H1 (cell line): ENCODE measurements around the gene GSTM2. TPM values are rescaled to one million over a fixed set of nuclear protein-coding genes. Genes with fewer than 3 reads are reported as not detected.
A peak's percentile ranks its signal among the peaks of the same experiment; 100 is the strongest.

Experiments used
- CTCF ChIA-PET: fragments of 300-600 bp; sonication (Branson Sonifier 250); formaldehyde crosslinking; loops from one replicate; lab custom pipeline; 2021; ENCODE audit not compliant: partially characterized antibody; lab: Charles Lee
- POLR2A ChIA-PET: fragments of 300-600 bp; sonication (Branson Sonifier 250); formaldehyde crosslinking; loops from one replicate; lab custom pipeline; 2021; ENCODE audit warnings: inconsistent platforms; ENCODE audit not compliant: partially characterized antibody; lab: Charles Lee
- DNase-seq, 2 experiments: peaks; one replicate each; pipeline versions ENCODE4 v3.0.0 to v3.0.0-alpha.2; 2010 to 2022; ENCODE audit warnings: low spot score in 2 of 2, low read depth in 1 of 2, mixed read lengths in 1 of 2
- FAIRE-seq: peaks from 2 replicates; lab custom pipeline; 2011; peaks lifted over from hg19 to GRCh38; lab: Jason Lieb, UNC
- H2AFZ ChIP-seq: 2 replicates; pipeline ENCODE4 v1.8.1; 2012; ENCODE audit warnings: low read length, inconsistent platforms
- H2AK5ac ChIP-seq: 2 replicates; pipeline ENCODE4 v1.6.1; 2013; ENCODE audit warnings: low read depth, low read length
- H2BK120ac ChIP-seq: replicated peaks from 2 replicates; pipeline ENCODE3; 2013; ENCODE audit warnings: low read depth, low read length, inconsistent platforms
- H2BK12ac ChIP-seq: 2 replicates; pipeline ENCODE4 v1.6.1; 2013; ENCODE audit warnings: low read depth, low read length
- H2BK15ac ChIP-seq: 2 replicates; pipeline ENCODE4 v1.6.1; 2013; ENCODE audit warnings: low read length
- H2BK20ac ChIP-seq: 2 replicates; pipeline ENCODE4 v1.6.1; 2013; ENCODE audit warnings: low read length
- H2BK5ac ChIP-seq: 2 replicates; pipeline ENCODE4 v1.6.1; 2013; ENCODE audit warnings: low read depth, low read length
- H3K14ac ChIP-seq: 2 replicates; pipeline ENCODE4 v1.6.1; 2013; ENCODE audit warnings: inconsistent platforms; ENCODE audit not compliant: insufficient read length
- H3K18ac ChIP-seq: 2 replicates; pipeline ENCODE4 v1.6.1; 2013; ENCODE audit warnings: low read length; ENCODE audit errors: extremely low read depth
- H3K23ac ChIP-seq: 2 replicates; pipeline ENCODE4 v1.6.1; 2013; ENCODE audit warnings: inconsistent platforms; ENCODE audit not compliant: insufficient read length
- H3K23me2 ChIP-seq: 2 replicates; pipeline ENCODE4 v1.6.1; 2013; ENCODE audit warnings: low read depth, low read length
- H3K27ac ChIP-seq: 2 replicates; pipeline ENCODE4 v1.6.1; 2011; ENCODE audit warnings: low read depth, low read length, inconsistent platforms
- H3K27me3 ChIP-seq, 4 experiments: replicated peaks in 1 of 4; 1 replicate in 1 of 4; 2 replicates in 3 of 4; pipeline versions ENCODE4 v1.6.1 to v1.8.1; 2011 to 2013; ENCODE audit warnings: low read length in 3 of 4, mild to moderate bottlenecking in 3 of 4, inconsistent platforms in 2 of 4, mixed read lengths in 2 of 4, moderate library complexity in 1 of 4; ENCODE audit not compliant: control insufficient read depth in 3 of 4, insufficient read depth in 3 of 4; ENCODE audit errors: extremely low read depth in 1 of 4
- H3K36me3 ChIP-seq, 4 experiments: 2 replicates each; pipeline versions ENCODE4 v1.6.1 to v1.8.1; 2011 to 2013; ENCODE audit warnings: mild to moderate bottlenecking in 4 of 4, low read length in 3 of 4, moderate library complexity in 2 of 4, control low read depth in 1 of 4, inconsistent platforms in 1 of 4; ENCODE audit not compliant: insufficient read depth in 4 of 4, control insufficient read depth in 2 of 4
- H3K4ac ChIP-seq: replicated peaks from 2 replicates; pipeline ENCODE3; 2013; ENCODE audit warnings: low read length, low read depth, mixed read lengths, inconsistent platforms; ENCODE audit not compliant: insufficient read length
- H3K4me1 ChIP-seq, 4 experiments: replicated peaks in 1 of 4; 1 replicate in 1 of 4; 2 replicates in 3 of 4; pipeline versions ENCODE4 v1.6.1 to v1.8.1; 2011 to 2013; ENCODE audit warnings: low read length in 3 of 4, inconsistent platforms in 2 of 4, mixed read lengths in 1 of 4; ENCODE audit not compliant: insufficient read depth in 4 of 4, control insufficient read depth in 3 of 4
- H3K4me2 ChIP-seq, 2 experiments: 2 replicates each; pipeline versions ENCODE4 v1.6.1 to v1.8.1; 2011 to 2013; ENCODE audit warnings: low read depth in 2 of 2, low read length in 2 of 2, control low read depth in 1 of 2, inconsistent platforms in 1 of 2, mild to moderate bottlenecking in 1 of 2; ENCODE audit not compliant: insufficient read depth in 1 of 2
- H3K4me3 ChIP-seq, 4 experiments: fragments of 200-600, 300-600 bp in 1 of 4; sonication (generic), shearing (Covaris generic), sonication (Bioruptor Twin) in 1 of 4; 2 replicates each; pipeline versions ENCODE4 v1.5.1 to v1.8.1; 2011 to 2016; ENCODE audit warnings: low read length in 4 of 4, low read depth in 3 of 4, control low read depth in 2 of 4, inconsistent platforms in 2 of 4, mild to moderate bottlenecking in 2 of 4, mixed read lengths in 1 of 4, moderate library complexity in 1 of 4; ENCODE audit not compliant: insufficient read depth in 2 of 4; ENCODE audit errors: extremely low read depth in 1 of 4
- H3K56ac ChIP-seq: replicated peaks from 2 replicates; pipeline ENCODE3; 2013; ENCODE audit warnings: low read depth, mild to moderate bottlenecking, mixed read lengths, low read length, inconsistent platforms; ENCODE audit not compliant: insufficient read length
- H3K79me1 ChIP-seq: 2 replicates; pipeline ENCODE4 v1.6.1; 2013; ENCODE audit warnings: low read depth, low read length, control low read depth
- H3K79me2 ChIP-seq, 2 experiments: 2 replicates each; pipeline versions ENCODE4 v1.6.1 to v1.8.1; 2012 to 2013; ENCODE audit warnings: low read length in 2 of 2, mild to moderate bottlenecking in 2 of 2, inconsistent platforms in 1 of 2; ENCODE audit not compliant: insufficient read depth in 2 of 2, control insufficient read depth in 1 of 2
- H3K9ac ChIP-seq, 4 experiments: replicated peaks in 1 of 4; 1 replicate in 1 of 4; 2 replicates in 3 of 4; pipeline versions ENCODE4 v1.6.1 to v1.8.1; 2011 to 2013; ENCODE audit warnings: low read depth in 3 of 4, low read length in 3 of 4, control low read depth in 2 of 4, mild to moderate bottlenecking in 2 of 4, moderate library complexity in 2 of 4, inconsistent platforms in 1 of 4; ENCODE audit errors: extremely low read depth in 1 of 4
- H3K9me3 ChIP-seq, 2 experiments: 2 replicates each; pipeline versions ENCODE4 v1.6.1 to v1.8.1; 2012 to 2013; ENCODE audit warnings: mild to moderate bottlenecking in 2 of 2, moderate library complexity in 2 of 2, control low read depth in 1 of 2, inconsistent platforms in 1 of 2, low read depth in 1 of 2, low read length in 1 of 2, mixed read lengths in 1 of 2; ENCODE audit not compliant: insufficient read depth in 2 of 2
- H4K20me1 ChIP-seq, 2 experiments: replicated peaks in 1 of 2; 2 replicates each; pipeline versions ENCODE3 to v1.8.1; 2011 to 2013; ENCODE audit warnings: inconsistent platforms in 2 of 2, low read length in 2 of 2, mild to moderate bottlenecking in 1 of 2; ENCODE audit not compliant: insufficient read depth in 2 of 2, control insufficient read depth in 1 of 2
- H4K5ac ChIP-seq: 2 replicates; pipeline ENCODE4 v1.6.1; 2013; ENCODE audit warnings: low read length, low read depth, mixed read lengths, inconsistent platforms; ENCODE audit not compliant: insufficient read length
- H4K8ac ChIP-seq: 2 replicates; pipeline ENCODE4 v1.8.0; 2013; ENCODE audit warnings: mild to moderate bottlenecking, moderate library complexity, low read length, inconsistent platforms; ENCODE audit not compliant: insufficient read depth; ENCODE audit errors: extremely low read depth
- H4K91ac ChIP-seq: replicated peaks from 2 replicates; pipeline ENCODE3; 2013; ENCODE audit warnings: low read length, mixed read lengths, inconsistent platforms; ENCODE audit not compliant: insufficient read length
- CTCF ChIP-seq, 3 experiments: IDR thresholded peaks; 1 replicate in 2 of 3; 2 replicates in 1 of 3; pipeline versions ENCODE4 v1.5.1 to v1.6.1; 2011; ENCODE audit warnings: low read length in 3 of 3, mild to moderate bottlenecking in 3 of 3, inconsistent platforms in 2 of 3, low read depth in 1 of 3, moderate library complexity in 1 of 3; ENCODE audit not compliant: insufficient read depth in 1 of 3; ENCODE audit errors: control extremely low read depth in 1 of 3
- GABPA ChIP-seq: IDR thresholded peaks from 2 replicates; pipeline ENCODE4 v1.6.1; 2011; ENCODE audit warnings: mild to moderate bottlenecking, low read length, moderate library complexity, borderline replicate concordance; ENCODE audit not compliant: insufficient read depth
- HDAC2 ChIP-seq, 2 experiments: fragments of 300-600 bp in 1 of 2; sonication (generic) in 1 of 2; IDR thresholded peaks; 2 replicates each; pipeline ENCODE4 v1.6.1; 2011 to 2012; ENCODE audit warnings: low read depth in 2 of 2, low read length in 2 of 2, mild to moderate bottlenecking in 2 of 2, moderate library complexity in 2 of 2, borderline replicate concordance in 1 of 2, inconsistent platforms in 1 of 2
- RAD21 ChIP-seq, 2 experiments: IDR thresholded peaks in 1 of 2; conservative IDR thresholded peaks in 1 of 2; 2 replicates each; pipeline ENCODE4 v1.6.1; 2011; ENCODE audit warnings: low read depth in 2 of 2, low read length in 2 of 2, improper control_type of control experiment in 1 of 2, inconsistent platforms in 1 of 2, mild to moderate bottlenecking in 1 of 2, moderate library complexity in 1 of 2
- TBP ChIP-seq: IDR thresholded peaks from 2 replicates; pipeline ENCODE4 v1.6.1; 2011; ENCODE audit warnings: low read depth, low read length, improper control_type of control experiment
- YY1 ChIP-seq: IDR thresholded peaks from 2 replicates; pipeline ENCODE4 v1.6.1; 2011; ENCODE audit warnings: low read depth, mild to moderate bottlenecking, low read length
- WGBS, 2 experiments: shearing (Covaris generic) in 1 of 2; methylation state at CpG; one replicate each; pipeline versions ENCODE4 v1.1.6 to v1.1.7; 2013 to 2015; ENCODE audit warnings: low lambda C conversion rate in 2 of 2, mixed read lengths in 2 of 2, inconsistent platforms in 1 of 2, low coverage in 1 of 2, missing lambda C conversion rate in 1 of 2; ENCODE audit not compliant: insufficient replicate concordance in 2 of 2, insufficient coverage in 1 of 2, insufficient read length in 1 of 2; ENCODE audit errors: extremely low coverage in 1 of 2, missing lambda C conversion rate in 1 of 2; 5-methylcytosine and 5-hydroxymethylcytosine counted together
- polyA plus RNA-seq, 7 experiments: library from polyadenylated mRNA; depleted of rRNA in 3 of 7; stranded (reverse) in 5 of 7; unstranded in 2 of 7; fragments of >200 nt in 5 of 7; fragments of 200-250 nt in 2 of 7; gene quantifications; 1 replicate in 5 of 7; 2 replicates in 1 of 7; 4 replicates in 1 of 7; pipeline versions ENCODE4 v1.2.1 to v1.2.3, GENCODE V29; 2011 to 2013; ENCODE audit warnings: missing spikeins in 2 of 7, mixed read lengths in 2 of 7
- total RNA-seq: library from RNA; stranded (reverse); fragmentation: NEBNext Ultra II Directional; extraction: Animal tissue kit (Norgen Biotek cat#: 25700); gene quantifications from 2 replicates; pipeline ENCODE4 v1.2.1, GENCODE V29; 2021

Gene GSTM2
- total and polyA plus RNA-seq, 2 of the 8 experiments (the other 6 are each of a cell fraction or from before 2014, with no cell fraction given): 9.6 to 23.1 TPM

DNA sequence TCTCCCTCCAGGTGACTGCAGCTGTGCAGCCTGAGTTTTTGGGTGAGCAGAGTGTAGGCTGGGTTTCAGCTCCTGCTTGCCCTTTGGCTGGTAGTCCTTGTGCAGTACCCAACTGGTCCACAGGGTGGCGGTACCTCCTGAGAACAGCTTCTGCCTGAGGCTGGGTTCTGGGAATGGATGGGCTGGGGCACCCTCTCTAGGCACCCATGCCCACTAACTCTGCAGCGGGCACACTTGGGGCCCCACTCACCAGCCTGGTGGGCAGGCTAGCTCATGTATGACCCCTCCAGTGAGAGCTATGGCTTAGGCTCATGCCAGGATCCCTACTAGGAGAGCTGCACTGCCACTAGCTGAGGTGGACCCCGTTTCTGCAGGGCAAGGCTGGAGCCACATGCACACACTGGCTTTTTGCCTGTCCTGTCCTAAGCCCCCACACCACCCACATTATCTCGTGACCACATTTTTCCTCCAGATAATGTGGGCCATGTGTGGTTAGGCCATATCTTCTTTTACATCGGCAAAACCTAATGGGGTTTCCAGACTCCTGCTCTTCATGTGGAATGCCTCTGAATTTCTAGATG is 27.5 kb upstream of the GSTM2 start:
- peak in 1 of 2 experiments; percentile 100 for DNase-seq
- 0 out of 2 replicates have a peak overlapping the region, but pooled peaks have one; percentile 50 for H2BK12ac ChIP-seq
- no peaks in the 10 kb centered on the region for H3K9me3 ChIP-seq
- H3K4me3 ChIP-seq: no peak overlapping the region
- no peaks in the 10 kb centered on the region for H4K20me1 ChIP-seq
- no peak overlapping the region for H3K4me2 ChIP-seq
- no peak overlapping the region for H3K18ac ChIP-seq
- ChIA-PET POLR2A (interaction anchor here (1.0 to 4.5 kb wide), 8 partner anchors 9 to 129 kb away, joined by 3 to 18 read pairs (median 4); partner anchors contain the start of genes AMPD2, GNAI3, GNAT2 and GSTM4), CTCF (interaction anchor here (0.5 to 10.7 kb wide), 83 partner anchors 10 to 528 kb away, joined by 3 to 293 read pairs (median 6); partner anchors contain the start of genes AHCYL1, CYB561D1, EPS8L3 and GNAI3)
- TF ChIP-seq HDAC2 (IDR thresholded peaks at IDR 0.05; ENCODE audit: borderline replicate concordance in 1 of 2, low read depth in 2 of 2, low read length in 2 of 2) (no peak), RAD21 (IDR thresholded peaks at IDR 0.05 in 1 of 2, conservative IDR thresholded peaks at IDR 0.05 in 1 of 2; ENCODE audit: low read depth in 2 of 2, low read length in 2 of 2) (peak; percentile 77 to 84), YY1 (peak; percentile 30; the same call in 1 of the 2 replicates), GABPA (peak; percentile 26; the same call in 1 of the 2 replicates), TBP (no peak), CTCF (IDR thresholded peaks at IDR 0.05; ENCODE audit: control extremely low read depth in 1 of 3, insufficient read depth in 1 of 3, low read depth in 1 of 3, low read length in 3 of 3) (peak; percentile 93 to 98 (median 94))
- H3K56ac ChIP-seq: no peak overlapping the region
- H2BK15ac ChIP-seq: peak overlapping the region; percentile 88; the same call in 1 of the 2 replicates
- FAIRE-seq: no peak
- H3K4me1 ChIP-seq: peaks cover 5 to 8% (median 6%) of the 10 kb centered on the region in 4 experiments; a peak in 6 of 7 replicates
- no peaks in the 10 kb centered on the region for H3K36me3 ChIP-seq
- WGBS, 2 experiments: 43% methylated on average over 5 of the region's 5 CpGs; no CpG with 5 or more reads in 1 of the 2 experiments
- no peak overlapping the region for H3K14ac ChIP-seq
- no peak overlapping the region for H3K23ac ChIP-seq
- no peak overlapping the region for H3K27ac ChIP-seq
- no peaks in the 10 kb centered on the region for H3K79me1 ChIP-seq
- H3K9ac ChIP-seq: no peak overlapping the region
- H4K8ac ChIP-seq: no peak overlapping the region
- H3K4ac ChIP-seq: no peak overlapping the region
- H4K91ac ChIP-seq: no peak overlapping the region
- no peak overlapping the region for H2BK120ac ChIP-seq
- no peaks in the 10 kb centered on the region for H3K79me2 ChIP-seq
- H4K5ac ChIP-seq: no peak overlapping the region
- no peaks in the 10 kb centered on the region; a peak in 2 of 7 replicates for H3K27me3 ChIP-seq
- H2BK20ac ChIP-seq: no peak overlapping the region
- no peak overlapping the region for H2BK5ac ChIP-seq
- H2AFZ ChIP-seq: no peak overlapping the region
- H3K23me2 ChIP-seq: no peaks in the 10 kb centered on the region
- H2AK5ac ChIP-seq: no peak overlapping the region
